ENCODE data around the gene LGR4. TPM values are rescaled to one million over a fixed set of nuclear protein-coding genes. Genes with fewer than 3 reads are reported as not detected.

The LGR4 gene
- total and polyA plus RNA-seq, 3 donors from 2014 or later = 33.0 to 120 (median 95.9) TPM

- TF ChIP-seq CTCF (IDR thresholded peaks at IDR 0.05) = no peak
- no peak for TF ChIP-seq POLR2A (IDR thresholded peaks at IDR 0.05)
- Histone ChIP-seq H3K36me3 (ENCODE audit: low read depth, missing control alignments) (no peaks in the 10 kb centered on the region), H3K4me1 (peaks cover 10% of the 10 kb centered on the region), H3K27me3 (no peaks in the 10 kb centered on the region), H3K4me3 (no peak overlapping the region), H3K27ac (no peak overlapping the region), H3K9me3 (no peaks in the 10 kb centered on the region)
- intact Hi-C loops (cut with DNase I; ENCODE audit: low total_unique reads) = no loop called here
- no peak for DNase-seq
These were observed 28.5 kb upstream of the LGR4 start for GRCh38 chr11:27501100-27501499.

- no peak overlapping the region for H3K27ac ChIP-seq
- no peaks in the 10 kb centered on the region for H3K36me3 ChIP-seq (ENCODE audit: low read depth, missing control alignments)
- H3K27me3 ChIP-seq = no peaks in the 10 kb centered on the region
- TF ChIP-seq POLR2A (IDR thresholded peaks at IDR 0.05) = no peak
- no peak for TF ChIP-seq CTCF (IDR thresholded peaks at IDR 0.05)
- H3K4me3 ChIP-seq = no peak overlapping the region
- intact Hi-C loops (cut with DNase I; ENCODE audit: low total_unique reads) = no loop called here
- no peaks in the 10 kb centered on the region for H3K9me3 ChIP-seq
- H3K4me1 ChIP-seq = no peaks in the 10 kb centered on the region
- DNase-seq = no peak
- 82 to 91% methylated on average over 1 of the region's 1 CpG for WGBS, 2 donors
These were observed 25.3 kb upstream of the LGR4 start for GRCh38 chr11:27497911-27498310.

DNA sequence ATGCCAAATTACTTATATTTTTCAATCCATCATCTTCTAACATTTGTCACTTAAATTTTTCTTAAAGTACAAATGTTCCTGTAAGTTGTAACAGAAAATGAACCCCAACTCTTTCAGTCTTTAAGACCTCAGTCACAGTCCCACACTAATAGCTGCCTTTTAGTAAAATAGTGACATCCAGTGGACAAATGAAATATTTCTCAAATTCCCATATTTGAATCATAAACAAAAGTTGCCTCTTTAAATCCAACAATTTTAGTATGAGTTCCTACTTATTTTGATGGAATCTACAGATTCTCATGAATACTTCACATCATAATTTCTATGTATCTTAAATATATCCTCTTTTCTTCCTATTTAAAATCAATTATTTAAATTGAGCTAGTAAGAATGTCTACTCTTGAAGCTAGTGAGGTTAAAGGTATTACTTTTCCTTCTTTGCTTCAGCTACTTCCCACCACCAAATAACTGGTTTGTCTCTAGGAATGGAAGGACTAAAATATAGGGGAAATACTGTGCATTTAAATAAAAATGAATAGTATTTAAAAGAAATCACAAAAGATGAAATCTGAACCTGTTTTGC lies 24.8 kb upstream of the LGR4 start:
- intact Hi-C loops (cut with DNase I; ENCODE audit: low total_unique reads) = no loop called here
- Histone ChIP-seq H3K9me3 (no peaks in the 10 kb centered on the region), H3K27ac (no peak overlapping the region), H3K4me3 (no peak overlapping the region), H3K4me1 (no peaks in the 10 kb centered on the region), H3K27me3 (no peaks in the 10 kb centered on the region), H3K36me3 (ENCODE audit: low read depth, missing control alignments) (no peaks in the 10 kb centered on the region)
- DNase-seq = no peak
- TF ChIP-seq POLR2A (IDR thresholded peaks at IDR 0.05) (no peak), CTCF (IDR thresholded peaks at IDR 0.05) (peak in 2 of 3 experiments; percentile 16 to 41)

GRCh38 chr11:27496461-27496860 lies 23.9 kb upstream of the LGR4 start:
- H3K36me3 ChIP-seq (ENCODE audit: low read depth, missing control alignments) = no peaks in the 10 kb centered on the region
- H3K4me1 ChIP-seq = no peaks in the 10 kb centered on the region
- 21 to 45% methylated on average over 1 of the region's 1 CpG for WGBS, 2 donors
- TF ChIP-seq POLR2A (IDR thresholded peaks at IDR 0.05) = no peak
- TF ChIP-seq CTCF (IDR thresholded peaks at IDR 0.05) = no peak
- intact Hi-C loops (cut with DNase I; ENCODE audit: low total_unique reads) = no loop called here
- H3K4me3 ChIP-seq = no peak overlapping the region
- H3K27me3 ChIP-seq = no peaks in the 10 kb centered on the region
- H3K9me3 ChIP-seq = no peaks in the 10 kb centered on the region
- H3K27ac ChIP-seq = no peak overlapping the region
- DNase-seq = no peak

GRCh38 chr11:27495710-27496300 lies 23.2 kb upstream of the LGR4 start:
- TF ChIP-seq CTCF (IDR thresholded peaks at IDR 0.05) (no peak), POLR2A (IDR thresholded peaks at IDR 0.05) (no peak)
- Histone ChIP-seq H3K27ac (no peak overlapping the region), H3K27me3 (no peaks in the 10 kb centered on the region), H3K4me3 (no peak overlapping the region), H3K4me1 (no peaks in the 10 kb centered on the region), H3K36me3 (ENCODE audit: low read depth, missing control alignments) (no peaks in the 10 kb centered on the region), H3K9me3 (no peaks in the 10 kb centered on the region)
- intact Hi-C loops (cut with DNase I; ENCODE audit: low total_unique reads) = no loop called here
- 86 to 89% methylated on average over 1 of the region's 1 CpG for WGBS, 2 donors
- no peak for DNase-seq

All from testis (tissue), 3 donors.